ENCODE measurements around the gene KAT14.
"Not testable (repeated sequence)": the region's sequence is repeated elsewhere in the genome, so short reads cannot be mapped to it uniquely, and the experiment has no call there.

Gene KAT14

GRCh38 chr20:18128574-18128973 lies 9.1 kb upstream of the KAT14 start:
- in situ Hi-C loops (cut with MboI; ENCODE audit: low sequenced_read_pairs); H3K4me1 ChIP-seq; H3K4me3 ChIP-seq; H3K9me3 ChIP-seq; H3K36me3 ChIP-seq (replicated peaks); H3K27me3 ChIP-seq (ENCODE audit: low read depth); DNase-seq (ENCODE audit: low spot score in 2 of 2): not testable (repeated sequence)

- in situ Hi-C loops (cut with MboI; ENCODE audit: low sequenced_read_pairs): no loop called here
- Histone ChIP-seq H3K4me3 (no peak overlapping the region), H3K36me3 (replicated peaks) (no peaks in the 10 kb centered on the region), H3K27me3 (ENCODE audit: low read depth) (no peaks in the 10 kb centered on the region), H3K9me3 (no peaks in the 10 kb centered on the region), H3K4me1 (no peaks in the 10 kb centered on the region; the same call in 1 of the 2 replicates)
- no peak for DNase-seq (ENCODE audit: low spot score in 2 of 2)
Observed at GRCh38 chr20:18132663-18133062, 5.0 kb upstream of the KAT14 start.

- H3K9me3 ChIP-seq: no peaks in the 10 kb centered on the region
- H3K4me1 ChIP-seq: no peaks in the 10 kb centered on the region; the same call in 1 of the 2 replicates
- H3K4me3 ChIP-seq: no peak overlapping the region
- DNase-seq (ENCODE audit: low spot score in 2 of 2): no peak
- in situ Hi-C loops (cut with MboI; ENCODE audit: low sequenced_read_pairs): no loop called here
- H3K36me3 ChIP-seq (replicated peaks): no peaks in the 10 kb centered on the region
- H3K27me3 ChIP-seq (ENCODE audit: low read depth): no peaks in the 10 kb centered on the region
Observed at GRCh38 chr20:18133962-18134361, 3.7 kb upstream of the KAT14 start.

GRCh38 chr20:18138266-18138582 lies 561 bp downstream of the KAT14 start:
- Histone ChIP-seq H3K4me1 (no peaks in the 10 kb centered on the region; the same call in none of the 2 replicates), H3K27me3 (ENCODE audit: low read depth) (no peaks in the 10 kb centered on the region), H3K9me3 (no peaks in the 10 kb centered on the region), H3K36me3 (replicated peaks) (peaks cover 13% of the 10 kb centered on the region), H3K4me3 (peak overlapping the region; percentile 72)
- DNase-seq (ENCODE audit: low spot score in 2 of 2): no peak
- in situ Hi-C loops (cut with MboI; ENCODE audit: low sequenced_read_pairs): no loop called here

- Histone ChIP-seq H3K9me3 (no peaks in the 10 kb centered on the region), H3K27me3 (ENCODE audit: low read depth) (no peaks in the 10 kb centered on the region), H3K4me1 (no peaks in the 10 kb centered on the region; the same call in none of the 2 replicates), H3K36me3 (replicated peaks) (peaks cover 16% of the 10 kb centered on the region), H3K4me3 (peak overlapping the region; percentile 72)
- in situ Hi-C loops (cut with MboI; ENCODE audit: low sequenced_read_pairs): no loop called here
- DNase-seq (ENCODE audit: low spot score in 2 of 2): no peak
Observed at GRCh38 chr20:18138639-18139583, 1.2 kb downstream of the KAT14 start.

GRCh38 chr20:18139832-18140231 lies 2.2 kb downstream of the KAT14 start:
- Histone ChIP-seq H3K9me3 (no peaks in the 10 kb centered on the region), H3K4me1 (no peaks in the 10 kb centered on the region; the same call in none of the 2 replicates), H3K4me3 (no peak overlapping the region), H3K27me3 (ENCODE audit: low read depth) (no peaks in the 10 kb centered on the region), H3K36me3 (replicated peaks) (peaks cover 20% of the 10 kb centered on the region)
- DNase-seq (ENCODE audit: low spot score in 2 of 2): no peak
- in situ Hi-C loops (cut with MboI; ENCODE audit: low sequenced_read_pairs): no loop called here

- no peaks in the 10 kb centered on the region for H3K27me3 ChIP-seq (ENCODE audit: low read depth)
- H3K4me1 ChIP-seq: no peaks in the 10 kb centered on the region; the same call in 1 of the 2 replicates
- H3K4me3 ChIP-seq: no peak overlapping the region
- H3K9me3 ChIP-seq: no peaks in the 10 kb centered on the region
- no peak for DNase-seq (ENCODE audit: low spot score in 2 of 2)
- in situ Hi-C loops (cut with MboI; ENCODE audit: low sequenced_read_pairs): no loop called here
- peaks cover 26% of the 10 kb centered on the region for H3K36me3 ChIP-seq (replicated peaks)
Observed at GRCh38 chr20:18144541-18145099, 7.0 kb downstream of the KAT14 start.

GRCh38 chr20:18154342-18154741 lies 16.7 kb downstream of the KAT14 start:
- no peak overlapping the region for H3K4me3 ChIP-seq
- peaks cover 18% of the 10 kb centered on the region for H3K36me3 ChIP-seq (replicated peaks)
- in situ Hi-C loops (cut with MboI; ENCODE audit: low sequenced_read_pairs): no loop called here

GRCh38 chr20:18156045-18156444 lies 18.4 kb downstream of the KAT14 start:
- Histone ChIP-seq H3K36me3 (replicated peaks) (peaks cover 18% of the 10 kb centered on the region), H3K4me1 (peaks cover 14% of the 10 kb centered on the region)
- in situ Hi-C loops (cut with MboI; ENCODE audit: low sequenced_read_pairs): no loop called here

More at GRCh38 chr20:18154342-18154741, 16.7 kb downstream of the KAT14 start:
- DNase-seq (ENCODE audit: low spot score in 2 of 2): no peak
- Histone ChIP-seq H3K27me3 (ENCODE audit: low read depth) (no peaks in the 10 kb centered on the region), H3K4me1 (peaks cover 14% of the 10 kb centered on the region), H3K9me3 (no peaks in the 10 kb centered on the region)

GRCh38 chr20:18164356-18164755 lies 26.7 kb downstream of the KAT14 start:
- Histone ChIP-seq H3K4me3 (no peak overlapping the region), H3K4me1 (no peaks in the 10 kb centered on the region; the same call in none of the 2 replicates), H3K9me3 (no peaks in the 10 kb centered on the region), H3K27me3 (ENCODE audit: low read depth) (no peaks in the 10 kb centered on the region), H3K36me3 (replicated peaks) (peaks cover 26% of the 10 kb centered on the region)
- in situ Hi-C loops (cut with MboI; ENCODE audit: low sequenced_read_pairs): no loop called here
- no peak for DNase-seq (ENCODE audit: low spot score in 2 of 2)

More at GRCh38 chr20:18156045-18156444, 18.4 kb downstream of the KAT14 start:
- no peak for DNase-seq (ENCODE audit: low spot score in 2 of 2)
- Histone ChIP-seq H3K27me3 (ENCODE audit: low read depth) (no peaks in the 10 kb centered on the region), H3K4me3 (no peak overlapping the region), H3K9me3 (no peaks in the 10 kb centered on the region)

- in situ Hi-C loops (cut with MboI; ENCODE audit: low sequenced_read_pairs): no loop called here
- H3K36me3 ChIP-seq (replicated peaks): peaks cover 26% of the 10 kb centered on the region
Observed at GRCh38 chr20:18165553-18165952, 27.9 kb downstream of the KAT14 start.

GRCh38 chr20:18166241-18166881 lies 28.7 kb downstream of the KAT14 start:
- no peak for DNase-seq (ENCODE audit: low spot score in 2 of 2)
- H3K4me1 ChIP-seq: no peaks in the 10 kb centered on the region; the same call in none of the 2 replicates
- no peaks in the 10 kb centered on the region for H3K27me3 ChIP-seq (ENCODE audit: low read depth)
- in situ Hi-C loops (cut with MboI; ENCODE audit: low sequenced_read_pairs): no loop called here
- H3K36me3 ChIP-seq (replicated peaks): peaks cover 26% of the 10 kb centered on the region
- no peaks in the 10 kb centered on the region for H3K9me3 ChIP-seq
- H3K4me3 ChIP-seq: no peak overlapping the region

More at GRCh38 chr20:18165553-18165952, 27.9 kb downstream of the KAT14 start:
- H3K4me1 ChIP-seq: no peaks in the 10 kb centered on the region; the same call in none of the 2 replicates
- no peak overlapping the region for H3K4me3 ChIP-seq
- no peak for DNase-seq (ENCODE audit: low spot score in 2 of 2)
- no peaks in the 10 kb centered on the region for H3K9me3 ChIP-seq
- H3K27me3 ChIP-seq (ENCODE audit: low read depth): no peaks in the 10 kb centered on the region

- H3K9me3 ChIP-seq: no peaks in the 10 kb centered on the region
- no peak overlapping the region for H3K4me3 ChIP-seq
- peaks cover 20% of the 10 kb centered on the region for H3K36me3 ChIP-seq (replicated peaks)
- no peak for DNase-seq (ENCODE audit: low spot score in 2 of 2)
- H3K27me3 ChIP-seq (ENCODE audit: low read depth): no peaks in the 10 kb centered on the region
- in situ Hi-C loops (cut with MboI; ENCODE audit: low sequenced_read_pairs): no loop called here
- H3K4me1 ChIP-seq: no peaks in the 10 kb centered on the region; the same call in none of the 2 replicates
Observed at GRCh38 chr20:18166950-18167349, 29.3 kb downstream of the KAT14 start.

- peaks cover 8% of the 10 kb centered on the region for H3K36me3 ChIP-seq (replicated peaks)
- peaks cover under 1% of the 10 kb centered on the region; the same call in 1 of the 2 replicates for H3K4me1 ChIP-seq
- H3K4me3 ChIP-seq: no peak overlapping the region
- in situ Hi-C loops (cut with MboI; ENCODE audit: low sequenced_read_pairs): no loop called here
- no peaks in the 10 kb centered on the region for H3K27me3 ChIP-seq (ENCODE audit: low read depth)
- no peak for DNase-seq (ENCODE audit: low spot score in 2 of 2)
- no peaks in the 10 kb centered on the region for H3K9me3 ChIP-seq
Observed at GRCh38 chr20:18172379-18172778, 34.7 kb downstream of the KAT14 start.
